Panc1 (cell line): ENCODE measurements around the gene CCDC152.

ENCODE experiments used
- POLR2AphosphoS5 ChIP-seq: IDR thresholded peaks from 2 replicates; pipeline ENCODE4 v1.6.1; 2012; ENCODE audit warnings: mild to moderate bottlenecking, low read depth, low read length, moderate library complexity
- REST ChIP-seq, 2 experiments: IDR thresholded peaks; 2 replicates each; pipeline ENCODE4 v1.6.1; 2011 to 2012; ENCODE audit warnings: low read depth in 2 of 2, control low read depth in 1 of 2, low read length in 1 of 2, mild to moderate bottlenecking in 1 of 2, moderate library complexity in 1 of 2; ENCODE audit not compliant: insufficient read depth in 1 of 2
- SIN3A ChIP-seq: IDR thresholded peaks from 2 replicates; pipeline ENCODE4 v1.6.1; 2012; ENCODE audit warnings: low read depth, mild to moderate bottlenecking, low read length, moderate library complexity, borderline replicate concordance; ENCODE audit not compliant: insufficient read depth
- TCF7L2 ChIP-seq: IDR thresholded peaks from 2 replicates; pipeline ENCODE4 v1.6.1; 2011; ENCODE audit warnings: mild to moderate bottlenecking, low read depth, low read length, inconsistent platforms
- TF ChIP-seq, protein P1 (sequence below): fragments of 450-650 bp; IDR thresholded peaks from 2 replicates; pipeline ENCODE4 v1.5.1; 2017; ENCODE audit warnings: mild to moderate bottlenecking

DNA sequence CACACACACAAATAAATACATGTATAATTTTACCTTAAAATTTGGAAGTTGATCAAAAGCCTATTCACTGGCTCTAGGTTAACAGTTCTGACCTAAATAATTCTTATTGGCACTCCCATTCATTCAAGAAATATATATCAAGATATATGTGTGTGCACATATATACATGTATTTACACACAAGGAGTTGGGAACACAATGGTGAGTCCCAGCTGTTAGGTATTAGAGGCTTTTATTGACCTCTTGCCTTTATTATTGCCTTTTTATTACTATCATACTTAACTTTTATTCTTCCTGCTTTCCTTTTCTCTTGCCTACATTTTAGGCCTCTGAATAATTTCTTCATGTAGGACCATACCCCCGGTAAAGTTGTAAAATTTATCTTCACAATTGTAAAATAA lies 25.0 kb downstream of the CCDC152 start:
- TF ChIP-seq, protein P1, sequence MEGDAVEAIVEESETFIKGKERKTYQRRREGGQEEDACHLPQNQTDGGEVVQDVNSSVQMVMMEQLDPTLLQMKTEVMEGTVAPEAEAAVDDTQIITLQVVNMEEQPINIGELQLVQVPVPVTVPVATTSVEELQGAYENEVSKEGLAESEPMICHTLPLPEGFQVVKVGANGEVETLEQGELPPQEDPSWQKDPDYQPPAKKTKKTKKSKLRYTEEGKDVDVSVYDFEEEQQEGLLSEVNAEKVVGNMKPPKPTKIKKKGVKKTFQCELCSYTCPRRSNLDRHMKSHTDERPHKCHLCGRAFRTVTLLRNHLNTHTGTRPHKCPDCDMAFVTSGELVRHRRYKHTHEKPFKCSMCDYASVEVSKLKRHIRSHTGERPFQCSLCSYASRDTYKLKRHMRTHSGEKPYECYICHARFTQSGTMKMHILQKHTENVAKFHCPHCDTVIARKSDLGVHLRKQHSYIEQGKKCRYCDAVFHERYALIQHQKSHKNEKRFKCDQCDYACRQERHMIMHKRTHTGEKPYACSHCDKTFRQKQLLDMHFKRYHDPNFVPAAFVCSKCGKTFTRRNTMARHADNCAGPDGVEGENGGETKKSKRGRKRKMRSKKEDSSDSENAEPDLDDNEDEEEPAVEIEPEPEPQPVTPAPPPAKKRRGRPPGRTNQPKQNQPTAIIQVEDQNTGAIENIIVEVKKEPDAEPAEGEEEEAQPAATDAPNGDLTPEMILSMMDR: no peak
- no peak for TF ChIP-seq POLR2AphosphoS5
- no peak for TF ChIP-seq REST (IDR thresholded peaks at IDR 0.05; ENCODE audit: insufficient read depth in 1 of 2, low read depth in 2 of 2, low read length in 1 of 2)
- no peak for TF ChIP-seq SIN3A
- TF ChIP-seq TCF7L2: no peak
